Parathyroid adenoma (tissue), 2 donors: Measurements from ENCODE around the gene LSR.

Experiments
- H2AFZ ChIP-seq: fragments of 300-600 bp; sonication (generic); one replicate; pipeline ENCODE4 v1.7.0; 2017; ENCODE audit warnings: antibody characterized with exemption, mild to moderate bottlenecking
- H3K27ac ChIP-seq: fragments of 300-600 bp; sonication (generic); one replicate; pipeline ENCODE4 v1.7.0; 2017
- H3K27me3 ChIP-seq: fragments of 300-600 bp; sonication (generic); one replicate; pipeline ENCODE4 v1.7.0; 2017; ENCODE audit warnings: low read length; ENCODE audit not compliant: control insufficient read depth, insufficient read depth
- H3K36me3 ChIP-seq: fragments of 300-600 bp; sonication (generic); one replicate; pipeline ENCODE4 v1.7.0; 2017; ENCODE audit warnings: low read length; ENCODE audit not compliant: control insufficient read depth, insufficient read depth
- H3K4me1 ChIP-seq: fragments of 300-600 bp; sonication (generic); one replicate; pipeline ENCODE4 v1.7.0; 2017; ENCODE audit warnings: control low read depth
- H3K4me2 ChIP-seq: fragments of 300-600 bp; sonication (generic); one replicate; pipeline ENCODE4 v1.7.0; 2017; ENCODE audit warnings: low read length
- H3K4me3 ChIP-seq: fragments of 300-600 bp; sonication (generic); one replicate; pipeline ENCODE4 v1.7.0; 2017; ENCODE audit warnings: low read depth, low read length
- H3K79me2 ChIP-seq: fragments of 300-600 bp; sonication (generic); one replicate; pipeline ENCODE4 v1.7.0; 2017; ENCODE audit warnings: control low read depth
- H3K9ac ChIP-seq: fragments of 300-600 bp; sonication (generic); one replicate; pipeline ENCODE4 v1.7.0; 2017; ENCODE audit warnings: mild to moderate bottlenecking
- H3K9me3 ChIP-seq: fragments of 300-600 bp; sonication (generic); one replicate; pipeline ENCODE4 v1.7.0; 2017; ENCODE audit warnings: low read length; ENCODE audit not compliant: control insufficient read depth
- TF ChIP-seq, protein P1 (sequence below): fragments of 300-600 bp; sonication (generic); IDR thresholded peaks from one replicate; pipeline ENCODE4 v1.7.0; 2017; ENCODE audit warnings: antibody characterized with exemption, mild to moderate bottlenecking
- donor health status: primary hyperparathyroidism.

The LSR gene

DNA sequence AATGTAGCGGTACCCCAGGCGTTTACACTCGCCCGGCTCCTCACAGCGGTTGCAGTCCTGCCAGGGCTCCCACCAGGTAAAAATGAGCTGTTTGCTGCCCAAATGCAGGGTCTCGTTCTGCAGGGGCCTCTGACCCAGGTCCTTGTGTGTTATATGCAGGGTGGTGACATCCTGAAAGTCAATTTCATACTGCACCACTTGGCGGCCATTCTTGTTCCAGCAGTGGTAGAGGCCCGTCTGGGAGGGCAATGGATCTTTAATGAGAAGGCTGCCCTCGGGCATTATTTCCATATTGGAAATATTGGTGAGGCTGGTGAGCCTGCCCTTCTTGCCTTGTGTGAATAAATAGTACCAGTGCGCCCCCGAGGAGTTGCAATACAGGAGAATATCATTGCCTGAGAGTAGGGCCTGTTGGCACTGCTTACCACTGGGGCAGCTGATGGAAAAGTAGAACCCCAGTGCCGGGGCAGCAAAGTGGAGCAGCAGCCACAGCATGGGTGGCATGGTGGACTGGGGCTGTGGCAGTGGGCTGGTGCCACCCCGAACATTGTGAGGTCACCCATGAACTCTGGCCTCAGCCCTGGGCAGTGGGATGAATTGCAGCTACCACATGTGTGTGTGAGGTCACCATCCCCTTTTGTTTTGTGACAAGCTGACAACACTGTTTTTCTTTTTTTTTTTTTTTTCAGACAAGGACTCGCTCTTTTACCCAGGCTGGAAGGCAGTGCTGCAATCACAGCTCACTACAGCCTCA lies 20.4 kb upstream of the LSR start, which contains the start of gene FAM187B:
Gene FAM187B (minus strand): TSS at position 563 of the 754 bp plus-strand sequence. CDS start 59 bp downstream, at position 504.
- Histone ChIP-seq H3K4me2 (no peak within 1 kb of the TSS), H3K9me3 (no peaks in the 10 kb centered on the region), H3K36me3 (no peaks in the 10 kb centered on the region), H3K4me1 (no peaks in the 10 kb centered on the region), H3K27me3 (no peaks in the 10 kb centered on the region), H3K9ac (no peak within 1 kb of the TSS), H2AFZ (no peak within 1 kb of the TSS), H3K79me2 (no peaks in the 10 kb centered on the region), H3K27ac (no peak within 1 kb of the TSS), H3K4me3 (no peak within 1 kb of the TSS)
- TF ChIP-seq, protein P1, sequence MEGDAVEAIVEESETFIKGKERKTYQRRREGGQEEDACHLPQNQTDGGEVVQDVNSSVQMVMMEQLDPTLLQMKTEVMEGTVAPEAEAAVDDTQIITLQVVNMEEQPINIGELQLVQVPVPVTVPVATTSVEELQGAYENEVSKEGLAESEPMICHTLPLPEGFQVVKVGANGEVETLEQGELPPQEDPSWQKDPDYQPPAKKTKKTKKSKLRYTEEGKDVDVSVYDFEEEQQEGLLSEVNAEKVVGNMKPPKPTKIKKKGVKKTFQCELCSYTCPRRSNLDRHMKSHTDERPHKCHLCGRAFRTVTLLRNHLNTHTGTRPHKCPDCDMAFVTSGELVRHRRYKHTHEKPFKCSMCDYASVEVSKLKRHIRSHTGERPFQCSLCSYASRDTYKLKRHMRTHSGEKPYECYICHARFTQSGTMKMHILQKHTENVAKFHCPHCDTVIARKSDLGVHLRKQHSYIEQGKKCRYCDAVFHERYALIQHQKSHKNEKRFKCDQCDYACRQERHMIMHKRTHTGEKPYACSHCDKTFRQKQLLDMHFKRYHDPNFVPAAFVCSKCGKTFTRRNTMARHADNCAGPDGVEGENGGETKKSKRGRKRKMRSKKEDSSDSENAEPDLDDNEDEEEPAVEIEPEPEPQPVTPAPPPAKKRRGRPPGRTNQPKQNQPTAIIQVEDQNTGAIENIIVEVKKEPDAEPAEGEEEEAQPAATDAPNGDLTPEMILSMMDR, result no peak

DNA sequence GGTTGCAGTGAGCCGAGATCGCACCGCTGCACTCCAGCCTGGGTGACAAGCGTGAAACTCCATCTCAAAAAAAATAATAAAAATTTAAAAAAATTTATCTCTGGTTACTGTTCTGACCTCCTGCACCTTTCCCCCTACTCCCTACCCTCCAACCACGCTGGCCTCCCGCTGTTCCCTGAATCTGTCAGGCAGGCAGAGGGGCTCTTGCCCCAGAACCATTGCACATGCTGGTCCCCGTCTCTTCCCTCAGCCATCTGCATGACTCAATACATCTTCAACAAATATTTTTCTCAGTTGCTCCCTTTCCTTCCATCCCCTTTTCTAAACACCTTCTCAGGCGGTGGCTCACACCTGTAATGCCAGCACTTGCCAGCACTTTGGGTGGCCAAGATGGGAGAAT lies 19.2 kb upstream of the LSR start:
- Histone ChIP-seq H3K27ac (no peak overlapping the region), H2AFZ (no peak overlapping the region), H3K9me3 (no peaks in the 10 kb centered on the region), H3K79me2 (no peaks in the 10 kb centered on the region), H3K4me2 (no peak overlapping the region), H3K27me3 (no peaks in the 10 kb centered on the region), H3K36me3 (no peaks in the 10 kb centered on the region), H3K4me3 (no peak overlapping the region), H3K9ac (no peak overlapping the region), H3K4me1 (no peaks in the 10 kb centered on the region)
- TF ChIP-seq, protein P1, result no peak

DNA sequence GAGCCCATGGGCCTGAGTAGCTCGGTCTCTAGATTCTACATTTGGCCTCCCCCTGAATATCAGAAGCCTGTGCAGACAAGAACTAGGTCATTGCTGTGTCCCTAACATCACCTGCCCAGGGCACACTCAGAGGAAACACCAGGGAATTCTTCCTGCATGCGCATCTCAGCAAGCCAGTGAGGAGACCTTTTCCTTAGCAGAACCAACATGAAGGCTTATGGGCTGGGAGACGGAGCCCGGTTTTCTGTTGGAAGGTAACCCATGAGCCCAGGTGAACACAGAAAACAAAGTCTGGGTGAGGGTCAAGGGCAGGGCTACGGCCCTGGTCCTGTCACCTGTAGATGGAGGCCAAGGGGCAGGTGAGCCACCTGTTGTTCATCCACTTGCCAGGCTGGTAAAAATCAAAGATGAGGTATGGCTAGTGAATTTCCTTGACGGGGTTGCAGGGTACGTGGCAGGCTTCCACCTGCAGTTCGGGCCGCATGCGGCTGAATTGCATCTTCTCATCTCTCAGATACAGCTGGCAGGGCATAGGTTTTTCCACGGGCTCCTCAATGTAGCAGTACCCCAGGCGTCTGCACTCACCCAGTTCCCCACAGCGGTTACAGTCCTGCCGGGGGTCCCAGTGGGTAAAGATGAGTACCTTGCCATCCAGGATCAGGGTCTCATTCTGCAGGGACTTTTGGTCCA lies 16.7 kb upstream of the LSR start:
- TF ChIP-seq, protein P1, result no peak
- Histone ChIP-seq H3K4me1 (no peaks in the 10 kb centered on the region), H3K9ac (no peak overlapping the region), H3K36me3 (no peaks in the 10 kb centered on the region), H3K27ac (no peak overlapping the region), H3K79me2 (no peaks in the 10 kb centered on the region), H2AFZ (no peak overlapping the region), H3K4me3 (no peak overlapping the region), H3K27me3 (no peaks in the 10 kb centered on the region), H3K9me3 (no peaks in the 10 kb centered on the region), H3K4me2 (no peak overlapping the region)

DNA sequence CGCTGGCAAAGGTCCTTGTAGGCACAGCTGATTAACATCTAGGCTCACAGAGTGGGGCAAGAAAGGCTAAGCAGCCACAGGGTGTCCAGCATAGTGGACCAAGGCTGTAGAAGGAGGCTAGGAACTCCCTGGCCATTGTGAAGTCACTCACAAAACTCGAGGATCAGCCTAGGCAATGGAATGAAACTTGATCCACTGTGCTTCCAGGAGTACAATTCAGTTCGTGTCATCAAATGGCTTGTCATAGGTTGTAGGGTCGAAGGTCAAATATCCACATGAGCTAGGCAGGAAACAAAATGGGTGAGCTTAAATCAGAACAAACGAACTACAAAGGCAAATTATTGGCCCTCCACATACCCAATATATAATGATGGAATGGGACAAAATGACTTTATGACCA lies 15.9 kb upstream of the LSR start:
- H3K4me2 ChIP-seq, result no peak overlapping the region
- no peaks in the 10 kb centered on the region for H3K79me2 ChIP-seq
- H3K4me3 ChIP-seq, result no peak overlapping the region
- no peak overlapping the region for H2AFZ ChIP-seq
- H3K27ac ChIP-seq, result no peak overlapping the region
- no peaks in the 10 kb centered on the region for H3K27me3 ChIP-seq
- TF ChIP-seq, protein P1, result no peak
- H3K36me3 ChIP-seq, result no peaks in the 10 kb centered on the region
- no peaks in the 10 kb centered on the region for H3K4me1 ChIP-seq
- H3K9me3 ChIP-seq, result no peaks in the 10 kb centered on the region
- no peak overlapping the region for H3K9ac ChIP-seq
